ENCODE measurements around the gene CFAP141. TPM values are rescaled to one million over a fixed set of nuclear protein-coding genes. Genes with fewer than 3 reads are reported as not detected.
A peak's percentile ranks its signal among the peaks of the same experiment; 100 is the strongest.

The CFAP141 gene
- total and polyA plus RNA-seq, 2 of the 13 experiments (the other 11 are each of a cell fraction or from before 2014, with no cell fraction given), result not detected

GRCh38 chr1:154239491-154239890 lies 33.4 kb upstream of the CFAP141 start:
- Histone ChIP-seq H3K4me2 (ENCODE audit: low read depth, low read length) (no peak overlapping the region), H4K20me1 (ENCODE audit: insufficient read depth, low read length) (0 out of 2 replicates have a peak, but pooled peaks cover 4% of the 10 kb centered on the region), H3K36me3 (replicated peaks in 1 of 2; ENCODE audit: control insufficient read depth in 1 of 2, insufficient read depth in 2 of 2, low read length in 2 of 2) (peaks cover 28 to 78% of the 10 kb centered on the region in 2 experiments), H3K9ac (ENCODE audit: insufficient read depth, low read depth, low read length) (no peak overlapping the region), H3K27ac (ENCODE audit: extremely low read length, insufficient read depth, low read length) (peak overlapping the region; percentile 24), H2AFZ (ENCODE audit: low read length) (no peak overlapping the region), H3K9me3 (ENCODE audit: low read length) (no peaks in the 10 kb centered on the region), H3K79me2 (ENCODE audit: insufficient read depth, low read length) (peaks cover 32% of the 10 kb centered on the region), H3K4me1 (ENCODE audit: insufficient read depth, low read length) (peaks cover 57% of the 10 kb centered on the region), H3K4me3 (replicated peaks in 1 of 3; ENCODE audit: insufficient read depth in 1 of 3, low read depth in 2 of 3, low read length in 3 of 3) (no peak overlapping the region), H3K27me3 (ENCODE audit: control insufficient read depth in 1 of 2, insufficient read depth in 2 of 2, low read length in 2 of 2) (no peaks in the 10 kb centered on the region)
- CTCF ChIA-PET (ENCODE audit: low intra/inter-chr PET ratio, low total read pairs), result no interaction called here
- no peak for ATAC-seq
- 96% methylated on average over 3 of the region's 3 CpGs for WGBS (ENCODE audit: low lambda C conversion rate)
- POLR2A ChIA-PET, result interaction anchor here (1.8 to 5.1 kb wide), 2 partner anchors 20 to 40 kb away, joined by 4 to 29 read pairs; partner anchors contain the start of gene UBAP2L
- intact Hi-C loops (cut with micrococcal nuclease; ENCODE audit: unreplicated experiment), result no loop called here
- in situ Hi-C loops (cut with HindIII; ENCODE audit: extremely low pct_ligation_motif_present, low pct_unique_long_range_greater_than_20kb), result no loop called here
- no TSS peak for BruUV-seq (replicated peaks)
- no peak for DNase-seq (ENCODE audit: low spot score)
- FAIRE-seq, result no peak
- TF ChIP-seq ZBED4 (CRISPR knock-in tag; IDR thresholded peaks at IDR 0.05; ENCODE audit: borderline replicate concordance), result no peak
- no peak for TF ChIP-seq ONECUT2 (CRISPR knock-in tag; IDR thresholded peaks at IDR 0.05)

GRCh38 chr1:154237880-154238506 lies 31.9 kb upstream of the CFAP141 start:
- ChIA-PET POLR2A (interaction anchor here (1.8 to 5.1 kb wide), 2 partner anchors 19 to 38 kb away, joined by 4 to 29 read pairs; partner anchors contain the start of gene UBAP2L), CTCF (ENCODE audit: low intra/inter-chr PET ratio, low total read pairs) (no interaction called here)
- Histone ChIP-seq H2AFZ (ENCODE audit: low read length) (no peak overlapping the region), H3K9me3 (ENCODE audit: low read length) (no peaks in the 10 kb centered on the region), H3K4me2 (ENCODE audit: low read depth, low read length) (peak overlapping the region; percentile 56), H3K9ac (ENCODE audit: insufficient read depth, low read depth, low read length) (peak overlapping the region; percentile 25; the same call in 1 of the 2 replicates), H3K4me1 (ENCODE audit: insufficient read depth, low read length) (peaks cover 57% of the 10 kb centered on the region), H3K36me3 (replicated peaks in 1 of 2; ENCODE audit: control insufficient read depth in 1 of 2, insufficient read depth in 2 of 2, low read length in 2 of 2) (peaks cover 18 to 71% of the 10 kb centered on the region in 2 experiments), H3K4me3 (replicated peaks in 1 of 3; ENCODE audit: insufficient read depth in 1 of 3, low read depth in 2 of 3, low read length in 3 of 3) (peak overlapping the region in 1 of 3 experiments; percentile 15; a peak in 1 of 6 replicates), H3K27ac (ENCODE audit: extremely low read length, insufficient read depth, low read length) (peak overlapping the region; percentile 80), H3K27me3 (ENCODE audit: control insufficient read depth in 1 of 2, insufficient read depth in 2 of 2, low read length in 2 of 2) (no peaks in the 10 kb centered on the region), H3K79me2 (ENCODE audit: insufficient read depth, low read length) (peaks cover 32% of the 10 kb centered on the region), H4K20me1 (ENCODE audit: insufficient read depth, low read length) (0 out of 2 replicates have a peak, but pooled peaks cover 4% of the 10 kb centered on the region)
- intact Hi-C loops (cut with micrococcal nuclease; ENCODE audit: unreplicated experiment), result loop anchor here (2.0 kb wide), 1 partner anchor 17 kb away; the partner anchor contains the start of gene UBAP2L
- WGBS (ENCODE audit: low lambda C conversion rate), result 16% methylated on average over 6 of the region's 6 CpGs
- DNase-seq (ENCODE audit: low spot score) (peak; percentile 31), ATAC-seq (peak; percentile 46), FAIRE-seq (peak; percentile 26)
- BruUV-seq (replicated peaks), result TSS peak; percentile 13
- in situ Hi-C loops (cut with HindIII; ENCODE audit: extremely low pct_ligation_motif_present, low pct_unique_long_range_greater_than_20kb), result no loop called here
- TF ChIP-seq ZNF33A (CRISPR knock-in tag; IDR thresholded peaks at IDR 0.05; ENCODE audit: borderline replicate concordance), result peak; percentile 58; the same call in 1 of the 2 replicates
- peak; percentile 10 for TF ChIP-seq PHF5A (CRISPR knock-in tag; IDR thresholded peaks at IDR 0.05; ENCODE audit: low read depth, unreplicated experiment)
- peak; percentile 38 for TF ChIP-seq ASH2L (IDR thresholded peaks at IDR 0.05; ENCODE audit: insufficient read length, low read depth, low read length)
- no peak for TF ChIP-seq HDAC1 (CRISPR knock-in tag; IDR thresholded peaks at IDR 0.05)
- peak; percentile 51 for TF ChIP-seq CCDC6 (CRISPR knock-in tag; IDR thresholded peaks at IDR 0.05)
- TF ChIP-seq ATF7 (IDR thresholded peaks at IDR 0.05), result no peak
- TF ChIP-seq ATF7 (CRISPR knock-in tag; IDR thresholded peaks at IDR 0.05), result no peak
- TF ChIP-seq ZNF772 (CRISPR knock-in tag; IDR thresholded peaks at IDR 0.05), result no peak
- TF ChIP-seq ZNF317 (CRISPR knock-in tag; IDR thresholded peaks at IDR 0.05), result no peak
- TF ChIP-seq ZZZ3 (CRISPR knock-in tag; IDR thresholded peaks at IDR 0.05; ENCODE audit: borderline replicate concordance), result no peak
- 0 out of 2 replicates have a peak, but pooled peaks have one; percentile 10 for TF ChIP-seq BRF2 (CRISPR knock-in tag; IDR thresholded peaks at IDR 0.05)

Measured in HepG2 (cell line).